GM12878 (cell line): Measurements from ENCODE around the gene GBA2. TPM values are rescaled to one million over a fixed set of nuclear protein-coding genes. Genes with fewer than 3 reads are reported as not detected.

Experiments
- ATAC-seq: fragments of 200-7000 bp; cut with Tn5 transposase; 3 replicates; pipeline ENCODE4 v1.9.1; 2020; ENCODE audit warnings: mild to moderate bottlenecking, moderate library complexity
- BruUV-seq: library from RNA; stranded (reverse); fragments of 400-500 nt; replicated peaks from 2 replicates; lab custom pipeline; 2021; lab: Mats Ljungman, UMichigan
- CTCF ChIA-PET: fragments of 300-600 bp; sonication (Branson Sonifier 250); formaldehyde crosslinking; extraction: SDS; loops from one replicate; lab custom pipeline; 2021; ENCODE audit warnings: inconsistent platforms; lab: Yijun Ruan, JAX
- POLR2A ChIA-PET: fragments of 350-600 bp; formaldehyde crosslinking; extraction: SDS; loops from one replicate; lab custom pipeline; 2021; ENCODE audit warnings: inconsistent platforms; lab: Charles Lee
- RAD21 ChIA-PET: fragments of 300-600 bp; sonication (Branson Sonifier 250); formaldehyde crosslinking; loops from one replicate; lab custom pipeline; 2023; ENCODE audit warnings: antibody characterized with exemption; ENCODE audit not compliant: unreplicated experiment; lab: Charles Lee
- SMC1A ChIA-PET: fragments of 300-600 bp; sonication (Branson Sonifier 250); formaldehyde crosslinking; loops from one replicate; lab custom pipeline; 2023; ENCODE audit not compliant: unreplicated experiment, uncharacterized antibody; lab: Charles Lee
- DNase-seq: peaks from one replicate; pipeline ENCODE4 v3.0.0-alpha.2; 2011; ENCODE audit warnings: low read depth, low spot score
- FAIRE-seq: peaks from 3 replicates; lab custom pipeline; 2011; peaks lifted over from hg19 to GRCh38; lab: Jason Lieb, UNC
- H2AFZ ChIP-seq: 2 replicates; pipeline ENCODE4 v1.6.0; 2011; ENCODE audit warnings: low read depth, low read length, control low read depth; ENCODE audit not compliant: control insufficient read depth
- H3K27ac ChIP-seq: 2 replicates; pipeline ENCODE4 v1.5.1; 2011; ENCODE audit warnings: control low read depth; ENCODE audit not compliant: control insufficient read depth, insufficient read depth
- H3K27me3 ChIP-seq, 2 experiments: replicated peaks in 1 of 2; 2 replicates each; pipeline versions ENCODE4 v1.6.0 to v1.6.1; 2011; ENCODE audit warnings: low read length in 1 of 2; ENCODE audit not compliant: control insufficient read depth in 2 of 2, insufficient read depth in 2 of 2
- H3K36me3 ChIP-seq, 2 experiments: 2 replicates each; pipeline ENCODE4 v1.5.1; 2011; ENCODE audit warnings: low read length in 1 of 2; ENCODE audit not compliant: control insufficient read depth in 2 of 2, insufficient read depth in 2 of 2
- H3K4me1 ChIP-seq: 2 replicates; pipeline ENCODE4 v1.6.1; 2011; ENCODE audit warnings: mild to moderate bottlenecking, low read length, moderate library complexity, mixed read lengths; ENCODE audit not compliant: control insufficient read depth, insufficient read depth
- H3K4me2 ChIP-seq: 2 replicates; pipeline ENCODE4 v1.6.0; 2011; ENCODE audit warnings: control low read depth; ENCODE audit not compliant: control insufficient read depth, insufficient read depth
- H3K4me3 ChIP-seq: fragments of 200-600 bp; sonication (generic); 2 replicates; pipeline ENCODE4 v1.5.1; 2016
- H3K79me2 ChIP-seq: 2 replicates; pipeline ENCODE4 v1.6.0; 2011; ENCODE audit warnings: low read length; ENCODE audit not compliant: control insufficient read depth, insufficient read depth
- H3K9ac ChIP-seq: 2 replicates; pipeline ENCODE4 v1.8.0; 2011; ENCODE audit warnings: low read length, control low read depth, mixed read lengths; ENCODE audit not compliant: control insufficient read depth, insufficient read depth
- H3K9me3 ChIP-seq: replicated peaks from 3 replicates; pipeline ENCODE4 v1.5.1; 2011; ENCODE audit warnings: mild to moderate bottlenecking, low read length; ENCODE audit not compliant: control insufficient read depth, insufficient read depth
- H4K20me1 ChIP-seq: 2 replicates; pipeline ENCODE4 v1.6.0; 2011; ENCODE audit not compliant: control insufficient read depth, insufficient read depth
- BACH1 ChIP-seq: fragments of 450-650 bp; IDR thresholded peaks from 2 replicates; pipeline ENCODE4 v1.6.1; 2017; ENCODE audit warnings: mild to moderate bottlenecking, borderline replicate concordance
- CREM ChIP-seq: IDR thresholded peaks from 2 replicates; pipeline ENCODE4 v1.6.1; 2014; ENCODE audit warnings: antibody characterized with exemption, low read depth
- E2F8 ChIP-seq: fragments of 450-650 bp; IDR thresholded peaks from 2 replicates; pipeline ENCODE4 v1.6.1; 2018; ENCODE audit warnings: mild to moderate bottlenecking, low read depth, moderate library complexity; ENCODE audit not compliant: partially characterized antibody
- WGBS: methylation state at CpG from one replicate; pipeline ENCODE4 v1.1.6; 2016; ENCODE audit warnings: low lambda C conversion rate; ENCODE audit not compliant: insufficient replicate concordance, insufficient coverage; ENCODE audit errors: missing lambda C conversion rate; 5-methylcytosine and 5-hydroxymethylcytosine counted together
- in situ Hi-C: fragments of 300-500 bp; cut with MboI; formaldehyde crosslinking; loops from 9 replicates; pipeline ENCODE4 v1.14.3; 2018; ENCODE audit warnings: mixed read lengths
- intact Hi-C: fragments of 100-400 bp; cut with micrococcal nuclease; formaldehyde crosslinking; loops from one replicate; pipeline ENCODE4 v1.14.2; 2022; ENCODE audit not compliant: unreplicated experiment
- polyA plus RNA-seq, 11 experiments: library from polyadenylated mRNA; depleted of rRNA in 4 of 11; unstranded in 6 of 11; stranded (reverse) in 5 of 11; fragments of >200 nt; fragmentation: Nextera tagmentation in 4 of 11; fragmentation: Illumina TruSeq in 1 of 11; extraction: Ambion mirVana in 4 of 11; extraction: Trizol in 1 of 11; gene quantifications; 1 replicate in 1 of 11; 2 replicates in 10 of 11; pipeline versions ENCODE4 v1.2.1 to v1.2.3, GENCODE V29; 2011 to 2016; ENCODE audit warnings: inconsistent platforms in 2 of 11, missing spikeins in 2 of 11, low read depth in 1 of 11
- total RNA-seq, 4 experiments: library from RNA; depleted of rRNA in 3 of 4; stranded (reverse); fragments of >200 nt in 3 of 4; fragmentation: Illumina TruSeq in 1 of 4; extraction: Trizol in 1 of 4; gene quantifications; 2 replicates each; pipeline versions ENCODE4 v1.2.1 to v1.2.3, GENCODE V29; 2013 to 2021

Gene GBA2
- total and polyA plus RNA-seq, 10 of the 15 experiments (the other 5 are each of a cell fraction or from before 2014, with no cell fraction given), result 15.3 to 45.1 (median 29.1) TPM

- ChIA-PET SMC1A (interaction anchor here (2.3 to 2.7 kb wide), 2 partner anchors 15 to 17 kb away, joined by 7 to 10 read pairs; no protein-coding TSS in a partner anchor), POLR2A (interaction anchor here (1.0 to 3.5 kb wide), 2 partner anchors 15 to 52 kb away, joined by 3 to 14 read pairs; no protein-coding TSS in a partner anchor), CTCF (interaction anchor here (0.7 to 5.8 kb wide), 12 partner anchors 10 to 77 kb away, joined by 3 to 39 read pairs (median 4); partner anchors contain the start of genes CREB3 and TLN1), RAD21 (interaction anchor here (1.0 to 1.4 kb wide), 2 partner anchors 15 to 47 kb away, joined by 3 to 4 read pairs; no protein-coding TSS in a partner anchor)
- no peak overlapping the region for H3K9ac ChIP-seq
- no peak for FAIRE-seq
- BruUV-seq, result no TSS peak
- TF ChIP-seq CREM, result no peak
- no peak for TF ChIP-seq E2F8
- TF ChIP-seq BACH1, result no peak
- H3K27ac ChIP-seq, result no peak overlapping the region
- intact Hi-C loops (no loop called here), in situ Hi-C loops (no loop called here)
- H3K79me2 ChIP-seq, result no peaks in the 10 kb centered on the region
- no peak for ATAC-seq
- no peak for DNase-seq
- no peak overlapping the region for H3K4me2 ChIP-seq
- H3K4me3 ChIP-seq, result no peak overlapping the region
- H2AFZ ChIP-seq, result no peak overlapping the region
- H3K27me3 ChIP-seq, result no peaks in the 10 kb centered on the region
- WGBS, result 99% methylated on average over 11 of the region's 11 CpGs
- no peaks in the 10 kb centered on the region for H4K20me1 ChIP-seq
- no peaks in the 10 kb centered on the region for H3K9me3 ChIP-seq
- peaks cover 14% of the 10 kb centered on the region for H3K4me1 ChIP-seq
- H3K36me3 ChIP-seq, result peaks cover 46 to 55% of the 10 kb centered on the region in 2 experiments
Measured at GRCh38 chr9:35712762-35713400, 36.1 kb downstream of the GBA2 start.
